Panc1 (cell line): Measurements from ENCODE around the gene ECI2. TPM values are rescaled to one million over a fixed set of nuclear protein-coding genes. Genes with fewer than 3 reads are reported as not detected.

Experiments
- ATAC-seq: fragments of 200-7000 bp; cut with Tn5 transposase; 2 replicates; pipeline ENCODE4 v1.9.1; 2020; ENCODE audit warnings: mild to moderate bottlenecking, moderate library complexity
- BruUV-seq: library from RNA; stranded (reverse); fragments of 400-500 nt; replicated peaks from 2 replicates; lab custom pipeline; 2021; lab: Mats Ljungman, UMichigan
- CTCF ChIA-PET: fragments of 300-600 bp; sonication (Branson Sonifier 250); formaldehyde crosslinking; loops from one replicate; lab custom pipeline; 2022; ENCODE audit warnings: antibody characterized with exemption; lab: Charles Lee
- POLR2A ChIA-PET: fragments of 300-600 bp; sonication (Branson Sonifier 250); formaldehyde crosslinking; loops from one replicate; lab custom pipeline; 2022; ENCODE audit warnings: antibody characterized with exemption; lab: Charles Lee
- DNase-seq: peaks from one replicate; pipeline ENCODE4 v3.0.0-alpha.2; 2010; ENCODE audit warnings: low read depth, low spot score
- H3K27ac ChIP-seq: 2 replicates; pipeline ENCODE4 v1.5.1; 2011; ENCODE audit warnings: mild to moderate bottlenecking, low read length, inconsistent platforms
- H3K27me3 ChIP-seq: fragments of 200-500 bp; sonication (Bioruptor generic); 2 replicates; pipeline ENCODE4 v1.6.0; 2014; ENCODE audit warnings: low read length, inconsistent platforms; ENCODE audit not compliant: control insufficient read depth, insufficient read depth
- H3K36me3 ChIP-seq: fragments of 200-500 bp; sonication (Bioruptor generic); 2 replicates; pipeline ENCODE4 v1.5.1; 2014; ENCODE audit warnings: inconsistent platforms, mild to moderate bottlenecking, low read length, moderate library complexity; ENCODE audit not compliant: control insufficient read depth, insufficient read depth
- H3K4me1 ChIP-seq: 2 replicates; pipeline ENCODE4 v1.5.1; 2011; ENCODE audit warnings: inconsistent platforms, mild to moderate bottlenecking, low read length, moderate library complexity; ENCODE audit not compliant: control insufficient read depth, insufficient read depth
- H3K4me3 ChIP-seq, 2 experiments: 2 replicates each; pipeline ENCODE4 v1.5.1; 2011 to 2012; ENCODE audit warnings: low read depth in 2 of 2, low read length in 2 of 2, mild to moderate bottlenecking in 2 of 2, inconsistent platforms in 1 of 2, moderate library complexity in 1 of 2
- H3K9me3 ChIP-seq: fragments of 200-500 bp; sonication (Bioruptor generic); 2 replicates; pipeline ENCODE4 v1.5.1; 2014; ENCODE audit warnings: low read depth, mild to moderate bottlenecking, inconsistent platforms, low read length, moderate library complexity; ENCODE audit not compliant: control insufficient read depth, insufficient read depth
- POLR2AphosphoS5 ChIP-seq: IDR thresholded peaks from 2 replicates; pipeline ENCODE4 v1.6.1; 2012; ENCODE audit warnings: mild to moderate bottlenecking, low read depth, low read length, moderate library complexity
- TCF7L2 ChIP-seq: IDR thresholded peaks from 2 replicates; pipeline ENCODE4 v1.6.1; 2011; ENCODE audit warnings: mild to moderate bottlenecking, low read depth, low read length, inconsistent platforms
- in situ Hi-C: cut with HindIII; loops from 2 replicates; pipeline ENCODE4 v1.10.0; 2016; ENCODE audit warnings: low sequenced_read_pairs, low pct_unique_long_range_greater_than_20kb
- intact Hi-C: fragments of 100-400 bp; cut with micrococcal nuclease; formaldehyde crosslinking; loops from one replicate; pipeline ENCODE4 v1.10.0; 2022; ENCODE audit not compliant: unreplicated experiment
- total RNA-seq: library from RNA; stranded (reverse); gene quantifications from one replicate; pipeline ENCODE4 v1.2.1, GENCODE V29; 2021; ENCODE audit not compliant: unreplicated experiment
- TF ChIP-seq, protein P1 (sequence below), 2 experiments: IDR thresholded peaks; 2 replicates each; pipeline ENCODE4 v1.6.1; 2011 to 2012; ENCODE audit warnings: low read depth in 2 of 2, control low read depth in 1 of 2, low read length in 1 of 2, mild to moderate bottlenecking in 1 of 2, moderate library complexity in 1 of 2; ENCODE audit not compliant: insufficient read depth in 1 of 2
- TF ChIP-seq, protein P2 (sequence below): fragments of 450-650 bp; IDR thresholded peaks from 2 replicates; pipeline ENCODE4 v1.5.1; 2017; ENCODE audit warnings: mild to moderate bottlenecking

Gene ECI2
- total RNA-seq, 1 experiment from 2014 or later = 34.5 TPM

DNA sequence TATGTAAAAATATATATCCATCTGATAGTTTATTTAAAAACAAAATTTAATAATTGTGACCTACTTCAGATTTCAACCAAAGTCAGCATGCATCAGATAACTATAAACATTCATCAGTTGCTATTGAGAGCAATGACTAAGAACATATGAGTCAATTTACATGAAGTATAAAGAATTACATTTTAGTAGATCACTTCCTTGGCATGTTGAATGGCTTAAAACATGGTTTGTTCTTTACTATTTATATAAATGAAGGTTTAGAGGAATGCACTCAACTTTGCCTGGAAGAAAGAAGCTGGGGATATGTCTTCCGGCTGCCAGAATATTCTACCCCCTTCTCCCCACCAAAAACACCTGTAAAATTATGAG, 50.1 kb downstream of the ECI2 start:
- in situ Hi-C loops = no loop called here
- no TSS peak for BruUV-seq
- TF ChIP-seq, protein P1, sequence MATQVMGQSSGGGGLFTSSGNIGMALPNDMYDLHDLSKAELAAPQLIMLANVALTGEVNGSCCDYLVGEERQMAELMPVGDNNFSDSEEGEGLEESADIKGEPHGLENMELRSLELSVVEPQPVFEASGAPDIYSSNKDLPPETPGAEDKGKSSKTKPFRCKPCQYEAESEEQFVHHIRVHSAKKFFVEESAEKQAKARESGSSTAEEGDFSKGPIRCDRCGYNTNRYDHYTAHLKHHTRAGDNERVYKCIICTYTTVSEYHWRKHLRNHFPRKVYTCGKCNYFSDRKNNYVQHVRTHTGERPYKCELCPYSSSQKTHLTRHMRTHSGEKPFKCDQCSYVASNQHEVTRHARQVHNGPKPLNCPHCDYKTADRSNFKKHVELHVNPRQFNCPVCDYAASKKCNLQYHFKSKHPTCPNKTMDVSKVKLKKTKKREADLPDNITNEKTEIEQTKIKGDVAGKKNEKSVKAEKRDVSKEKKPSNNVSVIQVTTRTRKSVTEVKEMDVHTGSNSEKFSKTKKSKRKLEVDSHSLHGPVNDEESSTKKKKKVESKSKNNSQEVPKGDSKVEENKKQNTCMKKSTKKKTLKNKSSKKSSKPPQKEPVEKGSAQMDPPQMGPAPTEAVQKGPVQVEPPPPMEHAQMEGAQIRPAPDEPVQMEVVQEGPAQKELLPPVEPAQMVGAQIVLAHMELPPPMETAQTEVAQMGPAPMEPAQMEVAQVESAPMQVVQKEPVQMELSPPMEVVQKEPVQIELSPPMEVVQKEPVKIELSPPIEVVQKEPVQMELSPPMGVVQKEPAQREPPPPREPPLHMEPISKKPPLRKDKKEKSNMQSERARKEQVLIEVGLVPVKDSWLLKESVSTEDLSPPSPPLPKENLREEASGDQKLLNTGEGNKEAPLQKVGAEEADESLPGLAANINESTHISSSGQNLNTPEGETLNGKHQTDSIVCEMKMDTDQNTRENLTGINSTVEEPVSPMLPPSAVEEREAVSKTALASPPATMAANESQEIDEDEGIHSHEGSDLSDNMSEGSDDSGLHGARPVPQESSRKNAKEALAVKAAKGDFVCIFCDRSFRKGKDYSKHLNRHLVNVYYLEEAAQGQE (IDR thresholded peaks at IDR 0.05; ENCODE audit: insufficient read depth in 1 of 2, low read depth in 2 of 2, low read length in 1 of 2) = no peak
- no peak for TF ChIP-seq POLR2AphosphoS5
- TF ChIP-seq, protein P2, sequence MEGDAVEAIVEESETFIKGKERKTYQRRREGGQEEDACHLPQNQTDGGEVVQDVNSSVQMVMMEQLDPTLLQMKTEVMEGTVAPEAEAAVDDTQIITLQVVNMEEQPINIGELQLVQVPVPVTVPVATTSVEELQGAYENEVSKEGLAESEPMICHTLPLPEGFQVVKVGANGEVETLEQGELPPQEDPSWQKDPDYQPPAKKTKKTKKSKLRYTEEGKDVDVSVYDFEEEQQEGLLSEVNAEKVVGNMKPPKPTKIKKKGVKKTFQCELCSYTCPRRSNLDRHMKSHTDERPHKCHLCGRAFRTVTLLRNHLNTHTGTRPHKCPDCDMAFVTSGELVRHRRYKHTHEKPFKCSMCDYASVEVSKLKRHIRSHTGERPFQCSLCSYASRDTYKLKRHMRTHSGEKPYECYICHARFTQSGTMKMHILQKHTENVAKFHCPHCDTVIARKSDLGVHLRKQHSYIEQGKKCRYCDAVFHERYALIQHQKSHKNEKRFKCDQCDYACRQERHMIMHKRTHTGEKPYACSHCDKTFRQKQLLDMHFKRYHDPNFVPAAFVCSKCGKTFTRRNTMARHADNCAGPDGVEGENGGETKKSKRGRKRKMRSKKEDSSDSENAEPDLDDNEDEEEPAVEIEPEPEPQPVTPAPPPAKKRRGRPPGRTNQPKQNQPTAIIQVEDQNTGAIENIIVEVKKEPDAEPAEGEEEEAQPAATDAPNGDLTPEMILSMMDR = no peak
- TF ChIP-seq TCF7L2 = no peak
- DNase-seq (no peak), ATAC-seq (no peak)
- ChIA-PET POLR2A (no interaction called here), CTCF (no interaction called here)
- intact Hi-C loops = no loop called here
- Histone ChIP-seq H3K27ac (no peak overlapping the region), H3K27me3 (no peaks in the 10 kb centered on the region), H3K4me3 (no peak overlapping the region), H3K36me3 (no peaks in the 10 kb centered on the region), H3K9me3 (no peaks in the 10 kb centered on the region), H3K4me1 (no peaks in the 10 kb centered on the region)

DNA sequence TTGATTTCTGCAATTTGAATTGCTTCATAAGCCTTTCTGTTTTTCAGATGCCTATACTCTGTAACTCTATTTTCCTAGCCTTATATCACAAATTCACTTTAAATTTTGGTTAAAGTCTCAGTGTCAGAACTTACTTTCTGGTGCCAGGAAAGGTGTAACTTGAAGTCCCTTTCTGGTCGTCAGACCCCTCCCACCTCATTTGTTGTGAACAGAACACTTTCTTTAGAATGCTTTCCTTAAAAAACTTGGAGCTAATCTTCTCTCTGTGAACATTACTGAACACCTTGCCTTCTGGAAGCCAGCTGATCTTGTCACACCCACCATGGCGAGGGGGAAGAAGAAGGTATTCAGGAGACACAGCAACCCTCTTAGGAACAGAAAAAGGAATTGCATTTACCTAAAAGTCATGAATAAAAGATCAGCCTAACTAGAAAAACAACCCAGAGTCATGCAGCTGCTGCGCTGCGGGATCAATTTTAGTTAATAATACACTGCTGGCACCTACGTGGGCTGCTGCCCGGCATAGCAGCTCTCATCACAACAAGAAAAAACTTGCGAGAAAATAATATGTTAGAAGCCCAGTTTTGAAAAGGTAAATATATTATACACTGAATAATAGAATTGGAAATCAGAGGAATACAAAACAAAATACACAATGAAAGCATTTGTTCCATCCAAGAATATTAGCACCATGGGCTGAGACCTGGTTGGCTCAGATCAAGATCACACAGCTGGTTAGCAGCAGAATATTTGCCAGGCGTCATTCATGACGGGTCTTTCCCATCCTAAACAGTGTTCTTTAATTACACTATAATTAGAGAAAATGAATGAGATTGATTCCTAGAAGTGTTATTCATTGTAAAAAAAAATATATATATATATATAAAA, 50.7 kb downstream of the ECI2 start:
- DNase-seq (no peak), ATAC-seq (no peak)
- TF ChIP-seq POLR2AphosphoS5 = no peak
- TF ChIP-seq, protein P1 (IDR thresholded peaks at IDR 0.05; ENCODE audit: insufficient read depth in 1 of 2, low read depth in 2 of 2, low read length in 1 of 2) = no peak
- TF ChIP-seq, protein P2 = no peak
- in situ Hi-C loops = no loop called here
- ChIA-PET POLR2A (no interaction called here), CTCF (interaction anchor here (0.6 kb wide), 2 partner anchors 8 to 69 kb away, joined by 3 to 4 read pairs; no protein-coding TSS in a partner anchor)
- Histone ChIP-seq H3K27me3 (no peaks in the 10 kb centered on the region), H3K27ac (no peak overlapping the region), H3K4me3 (no peak overlapping the region), H3K36me3 (no peaks in the 10 kb centered on the region), H3K4me1 (no peaks in the 10 kb centered on the region), H3K9me3 (no peaks in the 10 kb centered on the region)
- intact Hi-C loops = no loop called here
- no TSS peak for BruUV-seq
